HepG2 (cell line): ENCODE data around the gene UCN. TPM values are rescaled to one million over a fixed set of nuclear protein-coding genes. Genes with fewer than 3 reads are reported as not detected.

Experiments used
- BORCS8-MEF2B ChIP-seq: sonication (generic); formaldehyde crosslinking; IDR thresholded peaks from 2 replicates; pipeline ENCODE4 v1.8.0; 2022; ENCODE audit warnings: mild to moderate bottlenecking, missing genetic modification reagents
- CEBPG ChIP-seq: IDR thresholded peaks from 2 replicates; pipeline ENCODE4 v1.6.1; 2016
- DPF2 ChIP-seq: sonication (generic); formaldehyde crosslinking; IDR thresholded peaks from 2 replicates; pipeline ENCODE4 v1.4.0; 2020; ENCODE audit warnings: mild to moderate bottlenecking, low read depth, missing genetic modification reagents, borderline replicate concordance
- ETV6 ChIP-seq: sonication (generic); formaldehyde crosslinking; conservative IDR thresholded peaks from 2 replicates; pipeline ENCODE4 v1.4.0; 2020; ENCODE audit warnings: missing genetic modification reagents
- GABPA ChIP-seq, 2 experiments: IDR thresholded peaks; 2 replicates each; pipeline ENCODE4 v1.6.1; 2011 to 2016; ENCODE audit warnings: low read depth in 2 of 2, low read length in 1 of 2, missing biosample characterization in 1 of 2, missing genetic modification characterization in 1 of 2
- MBD4 ChIP-seq: IDR thresholded peaks from 2 replicates; pipeline ENCODE4 v1.6.1; 2012; ENCODE audit warnings: low read length, inconsistent platforms, borderline replicate concordance
- MED13 ChIP-seq: sonication (generic); formaldehyde crosslinking; IDR thresholded peaks from 2 replicates; pipeline ENCODE4 v1.5.0; 2020; ENCODE audit warnings: missing genetic modification reagents
- MLX ChIP-seq: IDR thresholded peaks from 2 replicates; pipeline ENCODE4 v1.6.1; 2016
- MTA3 ChIP-seq: sonication (generic); formaldehyde crosslinking; IDR thresholded peaks from 2 replicates; pipeline ENCODE4 v1.4.0; 2020; ENCODE audit warnings: missing genetic modification reagents
- PHB2 ChIP-seq: fragments of 450-650 bp; IDR thresholded peaks from 2 replicates; pipeline ENCODE4 v1.6.1; 2018; ENCODE audit not compliant: partially characterized antibody
- PHF20 ChIP-seq: sonication (generic); formaldehyde crosslinking; IDR thresholded peaks from 2 replicates; pipeline ENCODE4 v1.5.0; 2020; ENCODE audit warnings: mild to moderate bottlenecking, missing genetic modification reagents
- PPARG ChIP-seq: conservative IDR thresholded peaks from 2 replicates; pipeline ENCODE4 v1.6.1; 2016; ENCODE audit warnings: missing biosample characterization, missing genetic modification reagents
- TFAP4 ChIP-seq: sonication (generic); IDR thresholded peaks from 2 replicates; pipeline ENCODE4 v1.6.1; 2016; ENCODE audit warnings: low read depth, borderline replicate concordance
- ZBTB34 ChIP-seq: sonication (generic); formaldehyde crosslinking; IDR thresholded peaks from 2 replicates; pipeline ENCODE4 v1.8.0; 2022; ENCODE audit warnings: mild to moderate bottlenecking, missing genetic modification reagents
- ZBTB8A ChIP-seq: sonication (generic); formaldehyde crosslinking; IDR thresholded peaks from 2 replicates; pipeline ENCODE4 v1.4.0; 2020; ENCODE audit warnings: mild to moderate bottlenecking, low read depth, missing genetic modification reagents, borderline replicate concordance
- ZMYM4 ChIP-seq: sonication (generic); formaldehyde crosslinking; IDR thresholded peaks from 2 replicates; pipeline ENCODE4 v1.8.1; 2023; ENCODE audit warnings: mild to moderate bottlenecking, missing genetic modification reagents
- ZNF18 ChIP-seq: sonication (generic); formaldehyde crosslinking; IDR thresholded peaks from 2 replicates; pipeline ENCODE4 v1.8.0; 2022; ENCODE audit warnings: mild to moderate bottlenecking, missing genetic modification reagents; ENCODE audit not compliant: insufficient replicate concordance
- ZNF20 ChIP-seq: sonication (generic); formaldehyde crosslinking; IDR thresholded peaks from 2 replicates; pipeline ENCODE4 v1.4.0; 2020; ENCODE audit warnings: mild to moderate bottlenecking, moderate library complexity, missing genetic modification reagents
- ZNF34 ChIP-seq: sonication (generic); formaldehyde crosslinking; IDR thresholded peaks from 2 replicates; pipeline ENCODE4 v1.4.0; 2020; ENCODE audit warnings: mild to moderate bottlenecking, missing genetic modification reagents, borderline replicate concordance
- ZNF737 ChIP-seq: sonication (generic); formaldehyde crosslinking; IDR thresholded peaks from 2 replicates; pipeline ENCODE4 v1.5.0; 2020; ENCODE audit warnings: missing genetic modification reagents, mild to moderate bottlenecking, borderline replicate concordance
- polyA plus RNA-seq, 8 experiments: library from polyadenylated mRNA; depleted of rRNA in 3 of 8; stranded (reverse) in 7 of 8; unstranded in 1 of 8; fragments of >200 nt; fragmentation: Illumina TruSeq in 4 of 8; extraction: Trizol in 4 of 8; gene quantifications; 2 replicates each; pipeline versions ENCODE4 v1.2.1 to v1.2.3, GENCODE V29; 2011 to 2016; ENCODE audit warnings: low read depth in 4 of 8, missing spikeins in 1 of 8, mixed read lengths in 1 of 8; ENCODE audit not compliant: insufficient read depth in 1 of 8
- total RNA-seq, 5 experiments: library from RNA; depleted of rRNA; stranded (reverse); fragments of >200 nt; fragmentation: Illumina TruSeq; extraction: Trizol; gene quantifications; 2 replicates each; pipeline ENCODE4 v1.2.3, GENCODE V29; 2016; ENCODE audit warnings: low read depth in 1 of 5
- TF ChIP-seq, protein P1 (sequence below): sonication (generic); formaldehyde crosslinking; IDR thresholded peaks from 2 replicates; pipeline ENCODE4 v1.4.0; 2020; ENCODE audit warnings: missing genetic modification reagents, low read depth, mild to moderate bottlenecking, borderline replicate concordance
- TF ChIP-seq, protein P2 (sequence below), 2 experiments: fragments of 450-650 bp in 1 of 2; sonication (generic) in 1 of 2; formaldehyde crosslinking; IDR thresholded peaks; 2 replicates each; pipeline versions ENCODE4 v1.5.0 to v1.8.0; 2020 to 2022; ENCODE audit warnings: mild to moderate bottlenecking in 1 of 2, missing genetic modification reagents in 1 of 2

The UCN gene
- total and polyA plus RNA-seq, 2 of the 13 experiments (the other 11 are each of a cell fraction or from before 2014, with no cell fraction given): 1.2 to 2.3 TPM

DNA sequence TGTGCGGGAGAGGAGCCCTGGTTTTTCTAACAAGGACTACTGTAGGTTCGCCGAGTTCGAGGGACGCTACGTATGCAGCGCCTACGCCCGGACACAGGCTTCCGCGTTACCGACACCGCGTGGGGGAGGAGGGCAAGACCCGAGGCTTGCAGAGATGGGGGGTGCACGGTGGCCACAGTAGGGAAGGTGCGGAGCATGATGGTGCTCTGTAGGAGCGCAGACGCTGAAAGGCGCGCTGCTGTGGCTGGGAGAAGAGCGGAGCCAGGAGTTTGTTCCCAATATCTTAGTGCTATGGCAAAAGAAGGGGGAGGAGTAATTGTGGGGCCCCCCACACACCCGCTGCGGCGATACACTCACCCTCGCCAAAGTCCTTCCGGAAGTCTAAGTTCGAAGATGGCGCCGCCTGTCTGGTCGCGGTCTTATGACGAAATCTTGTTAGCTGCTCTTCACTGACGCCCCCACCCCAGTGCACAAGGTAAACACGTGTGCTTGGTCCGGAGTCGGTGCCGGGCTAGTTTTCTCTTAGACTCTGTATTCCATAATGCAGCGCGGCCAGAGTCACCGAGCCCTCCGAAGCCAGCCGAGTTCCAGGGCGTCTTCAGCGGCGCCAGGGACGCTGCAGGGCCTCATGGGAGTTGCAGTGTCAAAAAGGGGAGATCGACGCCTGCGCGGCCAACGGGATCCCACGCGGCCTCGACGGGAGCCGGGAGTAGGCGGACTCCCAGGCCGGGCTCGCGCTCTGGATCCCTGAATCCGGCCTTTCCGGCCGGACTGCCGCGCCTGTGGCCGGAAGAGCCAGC, 48.3 kb upstream of the UCN start, which contains the start of gene GTF3C2 (continued):
- TF ChIP-seq PPARG (CRISPR knock-in tag) (no peak; the same call in 1 of the 2 replicates), ZNF737 (CRISPR knock-in tag) (no peak; the same call in 1 of the 2 replicates), MLX (peak; percentile 91), ZNF20 (CRISPR knock-in tag) (no peak), PHB2 (no peak), DPF2 (CRISPR knock-in tag) (peak; percentile 19; the same call in 1 of the 2 replicates), MED13 (peak; percentile 66), ZBTB8A (no peak), ETV6 (CRISPR knock-in tag) (0 out of 2 replicates have a peak, but pooled peaks have one; percentile 72), ZNF34 (CRISPR knock-in tag) (no peak; the same call in 1 of the 2 replicates), ZBTB34 (no peak; the same call in none of the 2 replicates), GABPA (IDR thresholded peaks at IDR 0.05; ENCODE audit: low read depth, low read length) (peak; percentile 57), GABPA (CRISPR knock-in tag; IDR thresholded peaks at IDR 0.05; ENCODE audit: low read depth) (peak; percentile 90), PHF20 (CRISPR knock-in tag) (peak; percentile 94), ZMYM4 (CRISPR knock-in tag) (peak; percentile 77), CEBPG (CRISPR knock-in tag) (peak; percentile 61; the same call in 1 of the 2 replicates), TFAP4 (peak; percentile 52; the same call in 1 of the 2 replicates), BORCS8-MEF2B (peak; percentile 62), ZNF18 (CRISPR knock-in tag) (no peak), MTA3 (CRISPR knock-in tag) (no peak), MBD4 (no peak)
- TF ChIP-seq, protein P1, sequence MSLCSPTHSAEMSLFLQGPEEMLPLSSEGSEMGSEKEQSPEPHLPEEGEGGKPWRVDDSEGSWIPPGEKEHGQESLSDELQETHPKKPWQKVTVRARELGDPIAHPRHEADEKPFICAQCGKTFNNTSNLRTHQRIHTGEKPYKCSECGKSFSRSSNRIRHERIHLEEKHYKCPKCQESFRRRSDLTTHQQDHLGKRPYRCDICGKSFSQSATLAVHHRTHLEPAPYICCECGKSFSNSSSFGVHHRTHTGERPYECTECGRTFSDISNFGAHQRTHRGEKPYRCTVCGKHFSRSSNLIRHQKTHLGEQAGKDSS: peak; percentile 86
- TF ChIP-seq, protein P2, sequence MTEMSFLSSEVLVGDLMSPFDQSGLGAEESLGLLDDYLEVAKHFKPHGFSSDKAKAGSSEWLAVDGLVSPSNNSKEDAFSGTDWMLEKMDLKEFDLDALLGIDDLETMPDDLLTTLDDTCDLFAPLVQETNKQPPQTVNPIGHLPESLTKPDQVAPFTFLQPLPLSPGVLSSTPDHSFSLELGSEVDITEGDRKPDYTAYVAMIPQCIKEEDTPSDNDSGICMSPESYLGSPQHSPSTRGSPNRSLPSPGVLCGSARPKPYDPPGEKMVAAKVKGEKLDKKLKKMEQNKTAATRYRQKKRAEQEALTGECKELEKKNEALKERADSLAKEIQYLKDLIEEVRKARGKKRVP (CRISPR knock-in tag; IDR thresholded peaks at IDR 0.05): peak in 1 of 2 experiments; percentile 70; a peak in 1 of 4 replicates
